ENCODE data around the gene CNTNAP5.

CNTNAP5 gene

DNA sequence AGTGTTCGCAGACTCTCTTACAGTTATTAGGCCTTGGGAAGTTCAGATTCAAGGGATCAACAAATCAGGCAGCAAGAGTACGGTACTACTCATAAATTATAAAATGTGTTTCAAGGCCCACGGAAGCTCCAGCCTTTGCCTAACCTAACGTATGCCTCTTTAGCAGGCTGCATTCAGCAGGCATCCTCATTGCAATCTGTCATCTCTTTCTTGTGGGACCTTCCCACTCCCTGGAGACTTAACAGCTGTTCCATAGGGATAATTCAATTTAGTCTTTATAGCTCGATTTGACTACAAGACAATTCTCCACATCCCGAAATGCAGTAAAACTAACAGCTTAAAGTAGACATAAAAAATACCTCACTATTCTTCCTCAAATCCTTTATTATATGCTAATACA, 453.7 kb downstream of the CNTNAP5 start:
- TF ChIP-seq, protein P1, sequence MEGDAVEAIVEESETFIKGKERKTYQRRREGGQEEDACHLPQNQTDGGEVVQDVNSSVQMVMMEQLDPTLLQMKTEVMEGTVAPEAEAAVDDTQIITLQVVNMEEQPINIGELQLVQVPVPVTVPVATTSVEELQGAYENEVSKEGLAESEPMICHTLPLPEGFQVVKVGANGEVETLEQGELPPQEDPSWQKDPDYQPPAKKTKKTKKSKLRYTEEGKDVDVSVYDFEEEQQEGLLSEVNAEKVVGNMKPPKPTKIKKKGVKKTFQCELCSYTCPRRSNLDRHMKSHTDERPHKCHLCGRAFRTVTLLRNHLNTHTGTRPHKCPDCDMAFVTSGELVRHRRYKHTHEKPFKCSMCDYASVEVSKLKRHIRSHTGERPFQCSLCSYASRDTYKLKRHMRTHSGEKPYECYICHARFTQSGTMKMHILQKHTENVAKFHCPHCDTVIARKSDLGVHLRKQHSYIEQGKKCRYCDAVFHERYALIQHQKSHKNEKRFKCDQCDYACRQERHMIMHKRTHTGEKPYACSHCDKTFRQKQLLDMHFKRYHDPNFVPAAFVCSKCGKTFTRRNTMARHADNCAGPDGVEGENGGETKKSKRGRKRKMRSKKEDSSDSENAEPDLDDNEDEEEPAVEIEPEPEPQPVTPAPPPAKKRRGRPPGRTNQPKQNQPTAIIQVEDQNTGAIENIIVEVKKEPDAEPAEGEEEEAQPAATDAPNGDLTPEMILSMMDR (IDR thresholded peaks at IDR 0.05), result no peak

DNA sequence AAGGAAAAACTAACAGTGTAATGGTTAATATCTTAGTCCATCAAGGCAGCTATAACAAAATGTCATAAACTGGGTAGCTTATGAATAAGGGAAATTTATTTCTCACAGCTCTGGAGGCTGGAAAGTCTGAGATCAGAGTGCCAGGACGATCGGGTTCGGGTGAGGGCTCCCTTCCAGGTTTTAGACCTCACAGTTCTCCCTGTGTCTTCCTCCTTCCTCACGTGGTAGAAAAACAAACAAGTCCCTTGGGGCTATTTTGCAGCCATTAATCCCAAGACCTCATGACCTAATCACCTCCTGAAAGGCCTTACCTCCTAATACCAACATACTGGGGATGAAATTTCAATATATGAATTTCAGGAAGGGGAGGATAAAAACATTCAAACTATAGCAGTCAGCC, 455.9 kb downstream of the CNTNAP5 start:
- TF ChIP-seq, protein P1 (IDR thresholded peaks at IDR 0.05), result no peak

- TF ChIP-seq, protein P1 (IDR thresholded peaks at IDR 0.05), result no peak
Measured at GRCh38 chr2:124482044-124482443, 457.0 kb downstream of the CNTNAP5 start.

DNA sequence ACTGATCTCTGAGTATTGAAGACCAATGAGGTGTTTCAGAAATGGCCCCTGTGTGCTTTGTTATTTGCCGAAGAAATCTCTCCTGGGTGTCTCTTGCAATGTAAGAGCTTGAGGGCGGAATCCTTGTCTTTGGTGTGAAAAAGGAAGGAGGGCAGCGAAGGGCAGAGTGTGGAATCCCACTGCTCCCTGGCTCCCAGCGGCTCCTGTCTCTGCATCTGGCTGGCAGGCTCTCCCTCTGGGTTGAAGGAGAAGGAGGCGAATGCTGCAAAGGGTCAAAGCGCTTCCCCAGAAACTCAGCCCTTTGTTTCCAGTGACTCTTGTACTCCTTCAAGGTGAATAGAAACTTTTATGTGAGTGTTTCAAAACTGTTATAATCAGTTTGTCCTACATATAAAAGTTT, 457.5 kb downstream of the CNTNAP5 start:
- TF ChIP-seq, protein P1 (IDR thresholded peaks at IDR 0.05), result no peak

DNA sequence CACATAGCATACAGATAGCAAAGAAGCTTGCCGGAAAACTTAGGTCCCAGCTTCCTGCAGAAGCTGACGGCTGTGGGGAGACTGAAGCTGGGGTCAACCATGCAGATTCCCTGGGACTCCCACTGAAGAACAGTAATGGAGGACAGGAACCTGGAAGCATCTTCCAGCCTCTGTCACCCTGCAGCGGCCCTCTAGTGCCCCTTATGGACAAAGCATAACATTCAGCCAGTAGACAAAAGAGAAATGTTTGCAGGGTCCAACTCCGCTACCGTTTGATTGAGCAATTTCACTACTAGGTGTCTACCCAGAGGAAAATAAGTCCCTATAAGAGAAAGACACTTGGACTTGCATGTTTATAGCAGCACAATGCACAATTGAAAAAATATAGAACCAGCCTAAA, 460.6 kb downstream of the CNTNAP5 start:
- TF ChIP-seq, protein P1 (IDR thresholded peaks at IDR 0.05), result no peak

DNA sequence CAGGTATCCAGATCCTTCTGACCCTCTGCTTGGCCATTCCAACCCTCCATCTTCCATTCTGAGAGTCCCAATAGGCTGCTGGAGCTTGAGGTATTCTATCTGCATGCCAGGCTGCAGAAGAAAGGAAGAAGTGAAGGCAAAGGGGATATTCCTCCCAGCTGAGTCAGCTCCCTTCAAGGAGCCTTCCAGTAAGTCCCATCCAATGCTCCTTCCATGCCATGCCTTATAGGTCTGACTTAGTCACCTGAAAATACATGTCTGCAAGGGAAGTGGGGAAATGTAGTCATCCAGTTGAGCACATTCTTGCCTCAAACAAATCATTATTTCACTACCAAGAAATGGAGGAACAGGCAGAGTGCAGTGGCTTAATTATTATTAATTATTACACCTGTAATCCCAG, 464.6 kb downstream of the CNTNAP5 start:
- TF ChIP-seq, protein P1 (IDR thresholded peaks at IDR 0.05), result no peak

GRCh38 chr2:124501575-124502152, 476.6 kb downstream of the CNTNAP5 start:
- TF ChIP-seq, protein P1 (IDR thresholded peaks at IDR 0.05), result no peak

DNA sequence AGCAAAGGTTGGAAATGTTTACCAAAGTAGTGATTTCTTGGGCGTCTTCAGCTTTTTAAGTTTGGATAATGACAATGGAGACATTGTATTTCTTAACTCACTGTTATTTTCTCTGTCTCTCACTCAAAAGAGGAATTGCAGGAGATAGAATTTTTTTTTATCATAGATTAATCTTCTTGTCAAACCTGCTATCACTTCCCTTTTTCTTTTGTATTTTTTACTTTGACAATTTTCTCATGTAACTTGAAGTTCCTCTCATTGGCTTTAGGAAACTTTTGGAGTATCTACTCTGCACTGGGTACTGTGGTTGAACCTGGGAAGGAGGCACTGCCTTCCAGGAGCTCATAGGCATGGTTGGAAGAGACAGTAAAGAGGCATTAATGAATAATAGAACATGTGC, 489.1 kb downstream of the CNTNAP5 start:
- TF ChIP-seq, protein P1 (IDR thresholded peaks at IDR 0.05), result no peak
